Activated CD4-positive, alpha-beta memory T cell treated with anti-CD3 and anti-CD28 coated beads for 36 hours (primary cell): Measurements from ENCODE around the gene NR2F2. TPM values are rescaled to one million over a fixed set of nuclear protein-coding genes. Genes with fewer than 3 reads are reported as not detected.
"Not testable (repeated sequence)": the region's sequence is repeated elsewhere in the genome, so short reads cannot be mapped to it uniquely, and the experiment has no call there.

Experiments
- CTCF ChIA-PET: fragments of 350-600 bp; sonication (Branson Sonifier 250); formaldehyde crosslinking; loops from one replicate; lab custom pipeline; 2021; ENCODE audit warnings: antibody characterized with exemption, inconsistent platforms; lab: Charles Lee
- POLR2A ChIA-PET: fragments of 350-600 bp; sonication (Branson Sonifier 250); formaldehyde crosslinking; loops from one replicate; lab custom pipeline; 2021; ENCODE audit warnings: antibody characterized with exemption; lab: Charles Lee
- DNase-seq: peaks from one replicate; pipeline ENCODE4 v3.0.0-alpha.2; 2020
- H3K27ac Mint-ChIP-seq: one replicate; pipeline ENCODE4 v1.8.0; 2021; ENCODE audit warnings: mixed read lengths
- H3K27me3 Mint-ChIP-seq: one replicate; pipeline ENCODE4 v1.8.0; 2021; ENCODE audit warnings: mixed read lengths
- H3K36me3 Mint-ChIP-seq: one replicate; pipeline ENCODE4 v1.8.0; 2021; ENCODE audit warnings: mixed read lengths
- H3K4me1 Mint-ChIP-seq: one replicate; pipeline ENCODE4 v1.8.0; 2021; ENCODE audit warnings: low read depth, mixed read lengths
- H3K4me3 Mint-ChIP-seq: one replicate; pipeline ENCODE4 v1.8.0; 2021; ENCODE audit warnings: mild to moderate bottlenecking, mixed read lengths
- H3K9me3 Mint-ChIP-seq: one replicate; pipeline ENCODE4 v1.8.0; 2021; ENCODE audit warnings: mixed read lengths
- intact Hi-C: fragments of 100-400 bp; cut with micrococcal nuclease; formaldehyde crosslinking; loops from one replicate; pipeline ENCODE4 v1.15.1; 2023
- total RNA-seq, 2 experiments: library from RNA; stranded (reverse); gene quantifications; one replicate each; pipeline ENCODE4 v1.2.3, GENCODE V29; 2021

The NR2F2 gene
- total RNA-seq, 2 experiments from 2014 or later = not detected

DNA sequence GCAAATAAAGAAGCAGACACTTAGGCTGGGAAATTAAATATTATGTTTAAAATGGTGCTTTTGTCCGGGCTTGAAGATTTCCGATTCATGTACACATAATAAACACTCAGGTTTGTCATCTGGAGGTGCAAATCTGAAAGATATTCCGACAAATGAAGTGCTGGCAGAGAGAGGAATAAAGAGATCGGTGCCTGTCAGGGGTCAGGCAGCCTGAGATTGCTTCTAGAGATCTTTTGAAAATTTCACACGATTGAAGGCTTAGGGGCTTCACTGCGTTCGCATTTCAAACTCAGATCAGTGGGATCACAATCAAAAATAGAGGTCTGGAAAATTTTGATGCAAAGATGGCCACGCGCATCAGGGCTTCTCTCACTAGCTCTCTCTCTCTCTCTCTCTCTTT is 33.2 kb downstream of the NR2F2 start:
- ChIA-PET CTCF (no interaction called here), POLR2A (no interaction called here)
- Mint-ChIP-seq H3K27me3 (peaks cover 69% of the 10 kb centered on the region), H3K27ac (no peak overlapping the region), H3K4me1 (no peaks in the 10 kb centered on the region), H3K9me3 (peaks cover 6% of the 10 kb centered on the region), H3K4me3 (no peak overlapping the region), H3K36me3 (peaks cover 7% of the 10 kb centered on the region)
- intact Hi-C loops = loop anchor here (5.0 kb wide), 1 partner anchor 54 kb away; no protein-coding TSS in a partner anchor
- no peak for DNase-seq

DNA sequence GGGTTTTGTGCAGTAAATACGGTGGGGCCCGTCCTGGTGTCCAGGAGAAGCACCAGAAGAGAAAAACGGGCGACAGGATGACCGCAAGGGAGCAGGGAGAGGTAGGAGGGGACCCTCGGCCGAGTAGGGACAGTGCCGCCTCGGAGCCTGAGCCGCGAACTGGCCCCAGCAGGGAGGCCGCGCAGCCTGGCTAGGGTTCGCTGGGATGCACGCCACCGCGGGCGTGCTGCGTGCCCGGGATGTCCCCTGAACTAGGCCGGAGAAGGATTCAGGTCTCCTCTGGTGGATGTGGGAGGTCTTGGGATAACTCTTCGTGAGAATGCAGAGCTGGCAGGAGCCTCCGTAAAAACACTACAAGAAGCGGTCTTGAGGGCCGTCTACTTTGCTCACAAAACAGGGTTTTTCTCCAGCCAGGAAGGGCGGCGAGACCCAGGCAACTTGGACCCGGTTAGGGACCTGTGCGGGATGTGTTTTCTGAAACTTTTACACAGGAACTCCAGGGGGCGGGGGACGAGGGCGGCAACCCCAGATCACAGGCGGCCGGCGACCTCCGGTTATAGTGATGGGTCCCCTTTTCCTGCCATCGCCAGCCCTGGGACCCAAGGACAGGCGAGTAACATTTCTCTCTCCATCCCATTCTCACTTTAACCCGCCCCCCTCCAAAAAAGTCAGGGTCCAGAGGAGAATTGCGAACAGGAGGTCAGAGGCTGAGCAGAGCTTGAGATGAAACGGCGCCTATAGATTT is 35.5 kb downstream of the NR2F2 start:
- H3K36me3 Mint-ChIP-seq = peaks cover 7% of the 10 kb centered on the region
- H3K4me1 Mint-ChIP-seq = no peaks in the 10 kb centered on the region
- H3K27ac Mint-ChIP-seq = no peak overlapping the region
- DNase-seq = no peak
- no peak overlapping the region for H3K4me3 Mint-ChIP-seq
- ChIA-PET CTCF (no interaction called here), POLR2A (no interaction called here)
- intact Hi-C loops = no loop called here
- peaks cover 74% of the 10 kb centered on the region for H3K27me3 Mint-ChIP-seq
- H3K9me3 Mint-ChIP-seq = peaks cover 6% of the 10 kb centered on the region

DNA sequence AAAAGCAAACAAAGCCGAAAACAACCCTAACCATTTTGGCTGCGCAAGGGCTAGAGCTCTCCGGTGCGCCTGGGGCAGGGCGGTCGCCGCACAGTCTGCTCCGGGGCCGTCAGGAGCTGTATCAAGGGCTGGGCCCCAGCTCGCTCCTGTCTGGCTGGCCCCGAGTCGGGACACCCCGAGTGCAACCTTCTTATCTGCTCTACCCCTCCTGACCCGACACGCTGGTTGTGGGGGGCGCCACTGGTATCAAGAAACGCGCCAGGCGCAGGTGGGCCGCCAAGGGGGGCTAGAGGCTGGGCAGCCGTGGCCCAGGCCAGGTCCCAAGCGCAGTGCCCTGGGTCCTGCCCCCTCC is 36.0 kb downstream of the NR2F2 start:
- Mint-ChIP-seq H3K27me3 (peaks cover 75% of the 10 kb centered on the region), H3K27ac (no peak overlapping the region), H3K4me1 (no peaks in the 10 kb centered on the region), H3K9me3 (peaks cover 5% of the 10 kb centered on the region), H3K4me3 (no peak overlapping the region), H3K36me3 (peaks cover 5% of the 10 kb centered on the region)
- CTCF ChIA-PET = no interaction called here
- no peak for DNase-seq
- intact Hi-C loops = no loop called here
- POLR2A ChIA-PET = no interaction called here

DNA sequence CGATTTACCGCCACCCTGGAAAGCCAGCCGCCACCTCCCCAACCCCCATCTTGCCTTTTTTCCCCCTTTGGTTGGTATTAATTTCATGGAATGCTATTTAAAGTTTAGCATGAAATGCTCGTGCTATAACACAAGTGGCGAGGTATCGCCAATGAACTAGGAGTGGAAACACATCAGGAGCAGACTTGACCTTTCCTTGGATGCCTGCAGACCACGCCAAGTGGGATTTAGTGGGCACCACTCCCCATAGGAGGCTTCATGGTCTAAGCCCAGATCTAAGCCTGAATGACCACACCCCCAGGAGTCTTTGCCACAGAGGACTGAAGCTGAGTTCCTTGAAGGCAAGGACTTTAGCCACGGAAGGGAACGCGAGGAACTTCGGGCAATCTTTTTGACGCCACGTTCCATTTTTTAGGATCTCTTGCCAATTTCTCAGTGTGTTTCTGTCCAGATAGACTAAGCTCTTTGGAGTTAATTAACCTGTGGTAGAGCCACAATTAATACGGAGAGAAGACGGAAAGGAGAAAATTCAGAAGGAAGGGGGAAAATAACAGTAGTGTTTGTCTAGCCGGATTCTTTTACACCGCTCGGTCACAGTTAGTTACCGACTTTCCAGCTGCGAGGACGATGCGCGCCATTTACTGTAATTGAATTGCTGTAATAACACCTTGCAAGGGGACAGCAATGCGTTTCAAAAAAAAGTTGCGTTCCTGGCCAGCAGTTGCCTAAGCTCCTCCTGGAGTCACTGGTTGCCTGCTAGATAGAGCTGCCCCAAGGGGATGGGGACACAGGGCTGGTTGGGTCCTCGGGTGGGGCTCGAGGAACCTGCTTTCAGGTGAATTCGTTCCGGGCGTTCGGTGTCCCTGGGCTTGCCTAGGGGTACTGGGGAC is 37.1 kb downstream of the NR2F2 start:
- intact Hi-C loops = no loop called here
- H3K4me3 Mint-ChIP-seq = no peak overlapping the region
- no peak overlapping the region for H3K27ac Mint-ChIP-seq
- no peak for DNase-seq
- peaks cover 68% of the 10 kb centered on the region for H3K27me3 Mint-ChIP-seq
- no peaks in the 10 kb centered on the region for H3K4me1 Mint-ChIP-seq
- CTCF ChIA-PET = no interaction called here
- peaks cover 2% of the 10 kb centered on the region for H3K36me3 Mint-ChIP-seq
- no peaks in the 10 kb centered on the region for H3K9me3 Mint-ChIP-seq
- POLR2A ChIA-PET = no interaction called here

DNA sequence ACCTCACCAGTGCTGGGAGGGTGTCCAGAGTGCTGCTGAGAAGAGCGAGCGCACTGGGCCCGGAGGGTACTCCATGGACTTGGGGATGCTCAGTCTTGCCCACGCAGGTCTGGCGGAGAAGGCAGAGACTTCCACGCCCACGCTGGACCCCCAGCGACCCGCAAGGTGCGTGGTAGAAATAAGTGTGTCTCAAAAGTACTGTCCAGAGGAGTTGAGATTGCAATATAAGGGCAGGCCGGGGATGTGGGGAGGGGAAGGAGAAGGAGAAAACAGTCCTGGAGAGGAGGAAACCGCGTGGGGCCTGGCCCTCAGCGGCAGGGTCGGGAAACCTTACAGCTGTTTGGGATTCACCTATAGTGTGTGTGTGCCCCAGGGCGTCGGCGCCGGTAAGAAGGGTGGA is 38.9 kb downstream of the NR2F2 start:
- CTCF ChIA-PET = no interaction called here
- no peak overlapping the region for H3K4me3 Mint-ChIP-seq
- POLR2A ChIA-PET = no interaction called here
- H3K9me3 Mint-ChIP-seq = no peaks in the 10 kb centered on the region
- peaks cover 51% of the 10 kb centered on the region for H3K27me3 Mint-ChIP-seq
- no peak for DNase-seq
- H3K36me3 Mint-ChIP-seq = peaks cover 2% of the 10 kb centered on the region
- no peaks in the 10 kb centered on the region for H3K4me1 Mint-ChIP-seq
- intact Hi-C loops = no loop called here
- H3K27ac Mint-ChIP-seq = no peak overlapping the region

DNA sequence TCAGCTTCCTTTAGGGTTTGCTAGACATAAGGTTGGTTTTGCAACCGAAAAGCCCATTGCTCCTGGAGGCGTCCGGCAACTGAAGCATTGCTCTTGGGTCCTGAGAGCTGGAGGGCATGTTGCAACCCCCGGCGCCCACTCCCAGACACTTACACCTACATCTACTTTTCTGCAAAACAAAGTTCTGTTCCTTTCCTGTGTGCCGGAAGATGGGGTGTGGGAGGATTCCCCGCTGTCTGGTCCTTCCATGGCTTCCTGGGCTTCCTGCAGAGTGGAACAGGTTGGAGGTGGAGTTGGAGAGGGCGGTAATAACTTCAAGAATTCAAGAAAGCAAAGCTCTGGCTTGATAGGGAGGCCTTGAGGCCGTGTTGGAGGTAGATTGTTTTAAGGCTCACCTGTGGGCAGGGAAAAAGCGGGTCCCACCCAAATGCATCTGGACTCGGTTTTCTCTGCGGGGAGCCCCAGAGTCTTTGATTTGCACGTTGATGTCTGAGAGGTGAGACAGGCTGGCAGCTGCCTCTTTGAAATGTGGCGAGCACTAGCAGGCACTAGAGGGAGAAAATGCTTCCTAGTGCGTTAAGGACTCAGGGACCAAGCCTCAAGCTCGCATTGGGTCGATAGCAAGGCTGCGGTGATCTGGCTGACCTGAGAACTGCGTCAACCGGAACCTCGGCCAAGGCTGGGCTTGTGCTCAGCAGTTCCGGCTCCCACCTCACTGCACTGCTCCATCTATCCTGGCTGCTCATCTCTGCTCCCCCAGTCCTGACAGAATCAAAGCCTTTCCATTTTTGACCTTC is 39.5 kb downstream of the NR2F2 start:
- CTCF ChIA-PET = no interaction called here

DNA sequence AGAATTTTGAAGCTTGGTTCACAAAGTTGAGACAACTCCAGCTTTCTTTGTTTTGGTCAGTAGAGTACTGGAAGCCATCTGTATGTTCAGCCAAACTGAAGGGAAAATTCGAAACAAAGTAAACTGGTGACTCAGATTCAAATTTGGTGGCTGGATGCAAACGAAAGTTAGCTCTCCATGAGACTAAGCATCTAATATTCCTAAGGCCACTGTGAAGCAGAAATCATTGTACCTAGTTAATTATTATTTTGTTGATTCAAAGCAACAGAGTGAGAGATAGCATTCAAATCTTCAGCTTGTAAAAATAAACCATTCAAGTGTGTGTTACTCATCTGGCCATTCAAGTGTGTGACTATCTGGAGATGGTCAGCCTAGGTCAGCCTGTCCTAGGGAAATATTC is 42.1 kb downstream of the NR2F2 start:
- DNase-seq = no peak

More for the DNA sequence above, 39.5 kb downstream of the NR2F2 start:
- intact Hi-C loops = no loop called here
- Mint-ChIP-seq H3K4me3 (no peak overlapping the region), H3K27me3 (peaks cover 45% of the 10 kb centered on the region), H3K4me1 (no peaks in the 10 kb centered on the region), H3K9me3 (no peaks in the 10 kb centered on the region), H3K36me3 (peaks cover 2% of the 10 kb centered on the region), H3K27ac (no peak overlapping the region)
- POLR2A ChIA-PET = interaction anchor here (0.6 kb wide), 1 partner anchor 95 kb away, joined by 3 read pairs; no protein-coding TSS in a partner anchor
- DNase-seq = no peak

DNA sequence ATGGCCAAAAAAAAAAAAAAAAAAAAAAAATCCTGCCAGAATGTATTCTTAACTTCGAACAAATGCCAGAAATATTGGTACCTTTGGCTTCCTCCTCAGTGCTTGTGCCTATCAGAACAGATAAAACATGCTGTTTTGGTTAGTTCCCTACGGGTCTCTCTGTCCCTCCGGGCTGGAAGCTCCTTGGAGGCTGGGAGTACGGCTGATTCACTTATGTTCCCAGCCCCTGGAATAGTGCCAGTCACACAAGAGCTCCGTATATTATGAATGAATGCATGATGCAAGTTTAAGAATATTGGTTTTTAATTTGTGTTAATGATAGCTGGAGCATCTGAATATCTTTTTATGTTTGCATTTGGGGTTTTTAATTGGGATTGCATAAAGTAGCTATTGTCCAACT is 44.0 kb downstream of the NR2F2 start:
- ChIA-PET POLR2A (no interaction called here), CTCF (no interaction called here)
- Mint-ChIP-seq H3K9me3 (peaks cover under 1% of the 10 kb centered on the region), H3K27me3 (peaks cover 16% of the 10 kb centered on the region), H3K4me3 (no peak overlapping the region), H3K4me1 (no peaks in the 10 kb centered on the region), H3K27ac (no peak overlapping the region), H3K36me3 (no peaks in the 10 kb centered on the region)
- no peak for DNase-seq
- intact Hi-C loops = no loop called here

More for the DNA sequence above, 42.1 kb downstream of the NR2F2 start:
- peaks cover 28% of the 10 kb centered on the region for H3K27me3 Mint-ChIP-seq
- POLR2A ChIA-PET = no interaction called here
- no peaks in the 10 kb centered on the region for H3K9me3 Mint-ChIP-seq
- intact Hi-C loops = no loop called here
- no peak overlapping the region for H3K4me3 Mint-ChIP-seq
- H3K27ac Mint-ChIP-seq = no peak overlapping the region
- H3K4me1 Mint-ChIP-seq = no peaks in the 10 kb centered on the region
- H3K36me3 Mint-ChIP-seq = peaks cover under 1% of the 10 kb centered on the region
- CTCF ChIA-PET = no interaction called here

DNA sequence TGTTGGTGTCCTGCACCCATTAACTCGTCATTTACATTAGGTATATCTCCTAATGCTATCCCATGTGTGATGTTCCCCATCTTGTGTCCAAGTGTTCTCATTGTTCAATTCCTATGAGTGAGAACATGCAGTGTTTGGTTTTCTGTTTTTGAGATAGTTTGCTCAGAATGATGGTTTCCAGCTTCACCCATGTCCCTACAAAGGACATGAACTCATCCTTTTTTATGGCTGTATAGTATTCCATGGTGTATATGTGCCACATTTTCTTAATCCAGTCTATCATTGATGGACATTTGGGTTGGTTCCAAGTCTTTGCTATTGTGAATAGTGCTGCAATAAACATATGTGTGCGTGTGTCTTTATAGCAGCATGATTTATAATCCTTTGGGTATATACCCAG is 49.1 kb downstream of the NR2F2 start:
- CTCF ChIA-PET, H3K4me3 Mint-ChIP-seq, POLR2A ChIA-PET, H3K27ac Mint-ChIP-seq, H3K4me1 Mint-ChIP-seq, H3K36me3 Mint-ChIP-seq, H3K9me3 Mint-ChIP-seq, H3K27me3 Mint-ChIP-seq, DNase-seq, intact Hi-C loops: not testable (repeated sequence)

DNA sequence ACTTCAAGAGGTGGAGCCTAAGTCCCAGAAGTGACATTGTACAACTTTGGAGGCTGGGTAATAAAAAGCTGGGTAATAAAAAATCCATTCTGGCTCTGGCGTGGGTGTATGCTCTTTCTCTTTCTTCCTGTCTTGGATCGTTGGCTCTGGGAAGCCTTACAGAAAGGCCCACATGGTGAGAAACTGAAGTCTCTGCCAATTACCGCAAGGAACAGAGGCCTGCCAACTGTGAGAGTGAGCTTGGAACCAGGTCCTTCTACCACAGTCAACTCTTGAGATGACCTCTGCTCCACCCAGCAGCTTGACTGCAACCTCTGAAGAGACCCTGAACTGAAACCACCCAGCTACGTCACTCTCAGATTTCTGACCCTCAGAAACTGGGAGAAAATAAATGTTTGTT is 51.0 kb downstream of the NR2F2 start:
- H3K27ac Mint-ChIP-seq = no peak overlapping the region
- DNase-seq = no peak
- ChIA-PET POLR2A (no interaction called here), CTCF (no interaction called here)
- intact Hi-C loops = no loop called here
- H3K9me3 Mint-ChIP-seq = peaks cover 5% of the 10 kb centered on the region
- no peaks in the 10 kb centered on the region for H3K4me1 Mint-ChIP-seq
- peaks cover 4% of the 10 kb centered on the region for H3K27me3 Mint-ChIP-seq
- no peak overlapping the region for H3K4me3 Mint-ChIP-seq
- H3K36me3 Mint-ChIP-seq = no peaks in the 10 kb centered on the region

DNA sequence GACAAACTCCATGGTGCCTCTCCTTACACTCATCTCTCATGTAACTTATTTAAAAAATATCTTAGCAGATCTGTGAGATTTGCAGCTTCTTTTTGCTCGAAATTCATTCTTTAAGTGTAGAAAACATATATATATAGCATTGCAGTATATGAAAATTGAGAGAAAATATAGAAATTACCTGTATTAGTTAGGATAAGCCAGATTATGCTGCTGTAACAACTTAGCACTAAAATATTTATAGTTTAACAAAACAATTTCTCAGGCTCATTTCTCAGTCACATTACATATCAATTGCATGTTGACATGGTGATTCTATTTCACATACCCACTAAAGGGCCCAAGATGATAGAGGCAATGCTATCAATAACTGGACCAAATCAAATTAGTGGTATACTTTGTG is 54.7 kb downstream of the NR2F2 start:
- no peak overlapping the region for H3K27ac Mint-ChIP-seq
- intact Hi-C loops = no loop called here
- no peaks in the 10 kb centered on the region for H3K36me3 Mint-ChIP-seq
- POLR2A ChIA-PET = no interaction called here
- no peaks in the 10 kb centered on the region for H3K4me1 Mint-ChIP-seq
- H3K4me3 Mint-ChIP-seq = no peak overlapping the region
- H3K9me3 Mint-ChIP-seq = peaks cover 5% of the 10 kb centered on the region
- no peak for DNase-seq
- H3K27me3 Mint-ChIP-seq = peaks cover 2% of the 10 kb centered on the region
- CTCF ChIA-PET = no interaction called here

DNA sequence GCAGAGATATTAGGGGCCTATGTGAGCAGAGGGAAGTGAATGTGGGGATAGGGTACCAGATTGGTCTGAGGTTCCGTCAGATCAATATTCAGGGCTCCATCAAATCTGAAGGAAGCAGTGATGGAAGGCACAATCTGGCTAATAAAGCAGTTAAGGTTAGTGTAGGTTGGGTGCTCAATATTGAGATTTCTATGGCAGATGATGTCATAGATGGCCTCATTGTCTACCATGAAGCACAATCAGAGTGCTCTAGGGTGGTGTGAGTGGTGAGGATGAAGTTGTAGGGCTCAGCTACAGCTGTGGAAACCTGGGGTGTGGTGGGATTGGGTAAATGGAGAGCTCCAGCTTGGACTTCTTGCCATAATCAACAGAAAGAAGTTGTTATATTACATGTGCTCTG is 58.2 kb downstream of the NR2F2 start:
- Mint-ChIP-seq H3K4me3 (no peak overlapping the region), H3K27ac (no peak overlapping the region), H3K4me1 (no peaks in the 10 kb centered on the region), H3K9me3 (peaks cover 6% of the 10 kb centered on the region), H3K36me3 (no peaks in the 10 kb centered on the region), H3K27me3 (peaks cover 2% of the 10 kb centered on the region)
- ChIA-PET POLR2A (no interaction called here), CTCF (no interaction called here)
- no peak for DNase-seq
- intact Hi-C loops = no loop called here
